Endothelial cell of umbilical vein (primary cell): ENCODE results near the gene SLC5A11.

Source experiments
- EZH2 ChIP-seq: IDR thresholded peaks from 2 replicates; pipeline ENCODE4 v1.6.1; 2012; ENCODE audit warnings: borderline replicate concordance, low read depth, mild to moderate bottlenecking, moderate library complexity, low read length, inconsistent platforms; ENCODE audit not compliant: severe bottlenecking
- FOS ChIP-seq: IDR thresholded peaks from 2 replicates; pipeline ENCODE4 v1.6.1; 2011; ENCODE audit warnings: mild to moderate bottlenecking, low read length, moderate library complexity, borderline replicate concordance; ENCODE audit not compliant: insufficient read depth
- POLR2A ChIP-seq: IDR thresholded peaks from 2 replicates; pipeline ENCODE4 v1.6.1; 2012; ENCODE audit warnings: low read depth, mild to moderate bottlenecking, control low read depth, low read length
- POLR2AphosphoS5 ChIP-seq: IDR thresholded peaks from 2 replicates; pipeline ENCODE4 v1.6.1; 2012; ENCODE audit warnings: low read depth, mild to moderate bottlenecking, control low read depth, low read length, moderate library complexity; ENCODE audit not compliant: insufficient read depth
- TF ChIP-seq, protein P1 (sequence below), 2 donors: IDR thresholded peaks; 1 replicate in 1 of 2; 2 replicates in 1 of 2; pipeline ENCODE4 v1.5.1; 2011; ENCODE audit warnings: low read length in 2 of 2, mild to moderate bottlenecking in 2 of 2, moderate library complexity in 2 of 2, control low read depth in 1 of 2, inconsistent platforms in 1 of 2, low read depth in 1 of 2; ENCODE audit not compliant: insufficient read depth in 1 of 2; ENCODE audit errors: extremely low read depth in 1 of 2

DNA sequence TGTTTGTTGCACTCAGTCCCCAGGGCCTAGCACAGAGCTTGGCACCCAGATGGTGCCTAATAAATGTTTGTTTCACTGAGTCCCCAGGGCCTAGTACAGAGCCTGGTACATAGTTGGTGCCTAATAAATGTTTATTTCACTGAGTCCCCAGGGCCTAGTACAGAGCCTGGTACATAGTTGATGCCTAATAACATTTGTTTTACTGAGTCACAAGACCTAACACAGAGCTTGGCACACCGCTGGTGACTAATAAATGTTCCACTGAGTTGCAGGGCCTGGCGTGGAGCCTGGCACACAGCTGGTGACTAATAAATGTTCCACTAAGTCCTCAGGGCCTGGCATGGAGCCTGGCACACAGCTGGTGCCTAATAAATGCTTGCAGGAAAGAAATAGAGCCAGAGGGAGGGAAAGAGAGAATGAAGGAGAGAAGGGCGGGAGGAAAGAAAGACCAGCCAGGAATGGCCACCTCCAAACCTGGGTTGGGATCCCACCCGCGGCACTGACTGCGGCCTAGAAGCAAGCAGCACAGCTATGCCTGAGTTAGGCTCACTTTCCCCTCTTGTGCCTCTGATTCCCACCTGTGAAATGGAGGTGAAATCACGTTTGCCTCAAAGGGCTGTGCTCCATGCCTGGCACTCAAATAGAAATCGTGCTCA lies 7.5 kb downstream of the SLC5A11 start:
- TF ChIP-seq, protein P1, sequence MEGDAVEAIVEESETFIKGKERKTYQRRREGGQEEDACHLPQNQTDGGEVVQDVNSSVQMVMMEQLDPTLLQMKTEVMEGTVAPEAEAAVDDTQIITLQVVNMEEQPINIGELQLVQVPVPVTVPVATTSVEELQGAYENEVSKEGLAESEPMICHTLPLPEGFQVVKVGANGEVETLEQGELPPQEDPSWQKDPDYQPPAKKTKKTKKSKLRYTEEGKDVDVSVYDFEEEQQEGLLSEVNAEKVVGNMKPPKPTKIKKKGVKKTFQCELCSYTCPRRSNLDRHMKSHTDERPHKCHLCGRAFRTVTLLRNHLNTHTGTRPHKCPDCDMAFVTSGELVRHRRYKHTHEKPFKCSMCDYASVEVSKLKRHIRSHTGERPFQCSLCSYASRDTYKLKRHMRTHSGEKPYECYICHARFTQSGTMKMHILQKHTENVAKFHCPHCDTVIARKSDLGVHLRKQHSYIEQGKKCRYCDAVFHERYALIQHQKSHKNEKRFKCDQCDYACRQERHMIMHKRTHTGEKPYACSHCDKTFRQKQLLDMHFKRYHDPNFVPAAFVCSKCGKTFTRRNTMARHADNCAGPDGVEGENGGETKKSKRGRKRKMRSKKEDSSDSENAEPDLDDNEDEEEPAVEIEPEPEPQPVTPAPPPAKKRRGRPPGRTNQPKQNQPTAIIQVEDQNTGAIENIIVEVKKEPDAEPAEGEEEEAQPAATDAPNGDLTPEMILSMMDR (IDR thresholded peaks at IDR 0.05; ENCODE audit: extremely low read depth in 1 of 2, insufficient read depth in 1 of 2, low read depth in 1 of 2, low read length in 2 of 2): no peak
- TF ChIP-seq EZH2 (no peak), FOS (no peak), POLR2AphosphoS5 (no peak), POLR2A (no peak)
